SK-N-SH (cell line): ENCODE data around the gene PPP1R12B.
"Not testable (repeated sequence)": the region's sequence is repeated elsewhere in the genome, so short reads cannot be mapped to it uniquely, and the experiment has no call there.

Source experiments
- CHD2 ChIP-seq: fragments of 150-350 bp; IDR thresholded peaks from 2 replicates; pipeline ENCODE4 v1.6.1; 2018; ENCODE audit warnings: low read length; ENCODE audit not compliant: partially characterized antibody
- EZH2phosphoT487 ChIP-seq: fragments of 200-600 bp; sonication (generic); IDR thresholded peaks from 2 replicates; pipeline ENCODE4 v1.6.1; 2017; ENCODE audit warnings: low read depth, mixed run types, mild to moderate bottlenecking, antibody characterized with exemption, moderate library complexity, borderline replicate concordance
- MAX ChIP-seq: IDR thresholded peaks from 2 replicates; pipeline ENCODE4 v1.4.0; 2012; ENCODE audit warnings: low read depth
- RAD21 ChIP-seq: IDR thresholded peaks from 2 replicates; pipeline ENCODE4 v1.6.1; 2012; ENCODE audit warnings: mild to moderate bottlenecking, low read length
- RCOR1 ChIP-seq: fragments of 150-350 bp; IDR thresholded peaks from 2 replicates; pipeline ENCODE4 v1.6.1; 2017; ENCODE audit warnings: antibody characterized with exemption, low read length
- REST ChIP-seq: IDR thresholded peaks from 2 replicates; pipeline ENCODE4 v1.6.1; 2012; ENCODE audit warnings: mild to moderate bottlenecking, low read depth, low read length, moderate library complexity
- RFX5 ChIP-seq: IDR thresholded peaks from 2 replicates; pipeline ENCODE4 v1.6.1; 2012; ENCODE audit warnings: mild to moderate bottlenecking, improper control_type of control experiment, low read length
- TF ChIP-seq, protein P1 (sequence below): fragments of 200-600 bp; sonication (generic); IDR thresholded peaks from 2 replicates; pipeline ENCODE4 v1.6.1; 2017; ENCODE audit warnings: antibody characterized with exemption, mild to moderate bottlenecking, moderate library complexity

GRCh38 chr1:202417141-202417540 is 68.6 kb downstream of the PPP1R12B start:
- TF ChIP-seq, protein P1, sequence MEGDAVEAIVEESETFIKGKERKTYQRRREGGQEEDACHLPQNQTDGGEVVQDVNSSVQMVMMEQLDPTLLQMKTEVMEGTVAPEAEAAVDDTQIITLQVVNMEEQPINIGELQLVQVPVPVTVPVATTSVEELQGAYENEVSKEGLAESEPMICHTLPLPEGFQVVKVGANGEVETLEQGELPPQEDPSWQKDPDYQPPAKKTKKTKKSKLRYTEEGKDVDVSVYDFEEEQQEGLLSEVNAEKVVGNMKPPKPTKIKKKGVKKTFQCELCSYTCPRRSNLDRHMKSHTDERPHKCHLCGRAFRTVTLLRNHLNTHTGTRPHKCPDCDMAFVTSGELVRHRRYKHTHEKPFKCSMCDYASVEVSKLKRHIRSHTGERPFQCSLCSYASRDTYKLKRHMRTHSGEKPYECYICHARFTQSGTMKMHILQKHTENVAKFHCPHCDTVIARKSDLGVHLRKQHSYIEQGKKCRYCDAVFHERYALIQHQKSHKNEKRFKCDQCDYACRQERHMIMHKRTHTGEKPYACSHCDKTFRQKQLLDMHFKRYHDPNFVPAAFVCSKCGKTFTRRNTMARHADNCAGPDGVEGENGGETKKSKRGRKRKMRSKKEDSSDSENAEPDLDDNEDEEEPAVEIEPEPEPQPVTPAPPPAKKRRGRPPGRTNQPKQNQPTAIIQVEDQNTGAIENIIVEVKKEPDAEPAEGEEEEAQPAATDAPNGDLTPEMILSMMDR = not testable (repeated sequence)
- not testable (repeated sequence) for TF ChIP-seq RCOR1, EZH2phosphoT487, RAD21, RFX5, REST, CHD2, MAX
